COR-L47 (cell line): ENCODE measurements around the gene CLDN4.
A peak's percentile ranks its signal among the peaks of the same experiment; 100 is the strongest.
"Not testable (repeated sequence)": the region's sequence is repeated elsewhere in the genome, so short reads cannot be mapped to it uniquely, and the experiment has no call there.

Experiments
- DNase-seq: peaks from one replicate; lab custom pipeline; 2025; lab: John Stamatoyannopoulos, UW

The CLDN4 gene

GRCh38 chr7:73842067-73842976, 11.5 kb downstream of the CLDN4 start, which contains the start of gene METTL27:
Gene METTL27 (minus strand): TSS chr7:73842516. CDS start chr7:73842140, 376 bp downstream.
- peak; percentile 95 for DNase-seq

- DNase-seq = no peak
Measured at GRCh38 chr7:73844131-73844547, 13.3 kb downstream of the CLDN4 start.

GRCh38 chr7:73844848-73845460, 14.2 kb downstream of the CLDN4 start:
- no peak for DNase-seq

GRCh38 chr7:73845701-73846195, 15.0 kb downstream of the CLDN4 start:
- not testable (repeated sequence) for DNase-seq

GRCh38 chr7:73847941-73848723, 17.3 kb downstream of the CLDN4 start:
- DNase-seq = no peak

- DNase-seq = no peak
Measured at GRCh38 chr7:73850781-73851207, 20.0 kb downstream of the CLDN4 start.

GRCh38 chr7:73851410-73852338, 20.9 kb downstream of the CLDN4 start:
- DNase-seq = no peak

GRCh38 chr7:73852500-73852899, 21.7 kb downstream of the CLDN4 start:
- no peak for DNase-seq

- no peak for DNase-seq
Measured at GRCh38 chr7:73856941-73857340, 26.1 kb downstream of the CLDN4 start.

- no peak for DNase-seq
Measured at GRCh38 chr7:73858807-73859206, 28.0 kb downstream of the CLDN4 start.

- DNase-seq = no peak
Measured at GRCh38 chr7:73860859-73861258, 30.1 kb downstream of the CLDN4 start, which contains the start of gene TMEM270. Gene TMEM270 (plus strand): TSS chr7:73861159. CDS start chr7:73861195, 36 bp downstream.

- DNase-seq = no peak
Measured at GRCh38 chr7:73861305-73861704, 30.5 kb downstream of the CLDN4 start.

- no peak for DNase-seq
Measured at GRCh38 chr7:73864981-73865711, 34.4 kb downstream of the CLDN4 start.

GRCh38 chr7:73865738-73866445, 35.1 kb downstream of the CLDN4 start:
- peak; percentile 62 for DNase-seq

GRCh38 chr7:73866446-73866767, 35.6 kb downstream of the CLDN4 start:
- no peak for DNase-seq

- no peak for DNase-seq
Measured at GRCh38 chr7:73869011-73869798, 38.4 kb downstream of the CLDN4 start.

- DNase-seq = no peak
Measured at GRCh38 chr7:73870041-73870492, 39.3 kb downstream of the CLDN4 start.

GRCh38 chr7:73871163-73872011, 40.6 kb downstream of the CLDN4 start:
- no peak for DNase-seq
